Hepatocyte (in vitro differentiated cells): ENCODE measurements around the gene EIF4E1B.

Experiments used
- EZH2 ChIP-seq: fragments of 200-600 bp; sonication (generic); IDR thresholded peaks from 2 replicates; pipeline ENCODE4 v1.6.1; 2016; ENCODE audit warnings: antibody characterized with exemption, mild to moderate bottlenecking, borderline replicate concordance
- EZH2phosphoT487 ChIP-seq: fragments of 200-600 bp; sonication (generic); IDR thresholded peaks from one replicate; pipeline ENCODE4 v1.6.1; 2018; ENCODE audit warnings: antibody characterized with exemption, mild to moderate bottlenecking, low read depth, moderate library complexity; ENCODE audit not compliant: unreplicated experiment, severe bottlenecking
- TF ChIP-seq, protein P1 (sequence below): fragments of 200-600 bp; sonication (generic); IDR thresholded peaks from 2 replicates; pipeline ENCODE4 v1.5.1; 2016; ENCODE audit warnings: antibody characterized with exemption, mild to moderate bottlenecking; ENCODE audit not compliant: poor library complexity

DNA sequence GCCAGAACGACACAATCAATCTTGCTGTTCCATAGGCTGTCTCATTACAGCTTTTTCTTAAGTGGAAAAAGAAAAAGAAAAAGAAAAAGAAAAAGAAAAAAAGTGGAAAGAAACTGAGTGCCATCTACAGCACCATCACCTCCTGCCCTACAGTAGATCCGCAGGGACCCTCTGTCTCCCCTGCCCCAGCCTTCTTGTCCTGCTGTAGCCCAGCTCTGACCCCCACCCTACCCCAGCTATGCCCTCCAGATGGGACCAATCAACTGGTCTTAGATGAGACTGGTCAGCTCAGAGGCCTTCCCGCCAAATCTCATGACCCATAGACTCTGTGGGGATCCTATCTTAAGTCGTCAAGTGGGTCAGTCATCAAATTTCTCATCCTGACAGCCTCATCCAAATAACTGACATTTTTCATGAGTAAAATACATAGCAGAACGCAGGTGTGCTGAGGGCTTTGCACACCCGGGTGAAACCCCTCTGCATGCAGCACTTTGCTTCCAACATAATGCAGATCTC, 51.6 kb downstream of the EIF4E1B start:
- TF ChIP-seq EZH2 (no peak), EZH2phosphoT487 (no peak)
- TF ChIP-seq, protein P1, sequence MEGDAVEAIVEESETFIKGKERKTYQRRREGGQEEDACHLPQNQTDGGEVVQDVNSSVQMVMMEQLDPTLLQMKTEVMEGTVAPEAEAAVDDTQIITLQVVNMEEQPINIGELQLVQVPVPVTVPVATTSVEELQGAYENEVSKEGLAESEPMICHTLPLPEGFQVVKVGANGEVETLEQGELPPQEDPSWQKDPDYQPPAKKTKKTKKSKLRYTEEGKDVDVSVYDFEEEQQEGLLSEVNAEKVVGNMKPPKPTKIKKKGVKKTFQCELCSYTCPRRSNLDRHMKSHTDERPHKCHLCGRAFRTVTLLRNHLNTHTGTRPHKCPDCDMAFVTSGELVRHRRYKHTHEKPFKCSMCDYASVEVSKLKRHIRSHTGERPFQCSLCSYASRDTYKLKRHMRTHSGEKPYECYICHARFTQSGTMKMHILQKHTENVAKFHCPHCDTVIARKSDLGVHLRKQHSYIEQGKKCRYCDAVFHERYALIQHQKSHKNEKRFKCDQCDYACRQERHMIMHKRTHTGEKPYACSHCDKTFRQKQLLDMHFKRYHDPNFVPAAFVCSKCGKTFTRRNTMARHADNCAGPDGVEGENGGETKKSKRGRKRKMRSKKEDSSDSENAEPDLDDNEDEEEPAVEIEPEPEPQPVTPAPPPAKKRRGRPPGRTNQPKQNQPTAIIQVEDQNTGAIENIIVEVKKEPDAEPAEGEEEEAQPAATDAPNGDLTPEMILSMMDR, result no peak
